H1 (cell line): Measurements from ENCODE around the gene OR2V1. TPM values are rescaled to one million over a fixed set of nuclear protein-coding genes. Genes with fewer than 3 reads are reported as not detected.

Experiments
- CTCF ChIA-PET: fragments of 300-600 bp; sonication (Branson Sonifier 250); formaldehyde crosslinking; loops from one replicate; lab custom pipeline; 2021; ENCODE audit not compliant: partially characterized antibody; lab: Charles Lee
- POLR2A ChIA-PET: fragments of 300-600 bp; sonication (Branson Sonifier 250); formaldehyde crosslinking; loops from one replicate; lab custom pipeline; 2021; ENCODE audit warnings: inconsistent platforms; ENCODE audit not compliant: partially characterized antibody; lab: Charles Lee
- DNase-seq, 2 experiments: peaks; one replicate each; pipeline versions ENCODE4 v3.0.0 to v3.0.0-alpha.2; 2010 to 2022; ENCODE audit warnings: low spot score in 2 of 2, low read depth in 1 of 2, mixed read lengths in 1 of 2
- FAIRE-seq: peaks from 2 replicates; lab custom pipeline; 2011; peaks lifted over from hg19 to GRCh38; lab: Jason Lieb, UNC
- H2AFZ ChIP-seq: 2 replicates; pipeline ENCODE4 v1.8.1; 2012; ENCODE audit warnings: low read length, inconsistent platforms
- H2AK5ac ChIP-seq: 2 replicates; pipeline ENCODE4 v1.6.1; 2013; ENCODE audit warnings: low read depth, low read length
- H2BK120ac ChIP-seq: replicated peaks from 2 replicates; pipeline ENCODE3; 2013; ENCODE audit warnings: low read depth, low read length, inconsistent platforms
- H2BK12ac ChIP-seq: 2 replicates; pipeline ENCODE4 v1.6.1; 2013; ENCODE audit warnings: low read depth, low read length
- H2BK15ac ChIP-seq: 2 replicates; pipeline ENCODE4 v1.6.1; 2013; ENCODE audit warnings: low read length
- H2BK20ac ChIP-seq: 2 replicates; pipeline ENCODE4 v1.6.1; 2013; ENCODE audit warnings: low read length
- H2BK5ac ChIP-seq: 2 replicates; pipeline ENCODE4 v1.6.1; 2013; ENCODE audit warnings: low read depth, low read length
- H3K14ac ChIP-seq: 2 replicates; pipeline ENCODE4 v1.6.1; 2013; ENCODE audit warnings: inconsistent platforms; ENCODE audit not compliant: insufficient read length
- H3K18ac ChIP-seq: 2 replicates; pipeline ENCODE4 v1.6.1; 2013; ENCODE audit warnings: low read length; ENCODE audit errors: extremely low read depth
- H3K23ac ChIP-seq: 2 replicates; pipeline ENCODE4 v1.6.1; 2013; ENCODE audit warnings: inconsistent platforms; ENCODE audit not compliant: insufficient read length
- H3K23me2 ChIP-seq: 2 replicates; pipeline ENCODE4 v1.6.1; 2013; ENCODE audit warnings: low read depth, low read length
- H3K27ac ChIP-seq: 2 replicates; pipeline ENCODE4 v1.6.1; 2011; ENCODE audit warnings: low read depth, low read length, inconsistent platforms
- H3K27me3 ChIP-seq, 4 experiments: replicated peaks in 1 of 4; 1 replicate in 1 of 4; 2 replicates in 3 of 4; pipeline versions ENCODE4 v1.6.1 to v1.8.1; 2011 to 2013; ENCODE audit warnings: low read length in 3 of 4, mild to moderate bottlenecking in 3 of 4, inconsistent platforms in 2 of 4, mixed read lengths in 2 of 4, moderate library complexity in 1 of 4; ENCODE audit not compliant: control insufficient read depth in 3 of 4, insufficient read depth in 3 of 4; ENCODE audit errors: extremely low read depth in 1 of 4
- H3K36me3 ChIP-seq, 4 experiments: 2 replicates each; pipeline versions ENCODE4 v1.6.1 to v1.8.1; 2011 to 2013; ENCODE audit warnings: mild to moderate bottlenecking in 4 of 4, low read length in 3 of 4, moderate library complexity in 2 of 4, control low read depth in 1 of 4, inconsistent platforms in 1 of 4; ENCODE audit not compliant: insufficient read depth in 4 of 4, control insufficient read depth in 2 of 4
- H3K4ac ChIP-seq: replicated peaks from 2 replicates; pipeline ENCODE3; 2013; ENCODE audit warnings: low read length, low read depth, mixed read lengths, inconsistent platforms; ENCODE audit not compliant: insufficient read length
- H3K4me1 ChIP-seq, 4 experiments: replicated peaks in 1 of 4; 1 replicate in 1 of 4; 2 replicates in 3 of 4; pipeline versions ENCODE4 v1.6.1 to v1.8.1; 2011 to 2013; ENCODE audit warnings: low read length in 3 of 4, inconsistent platforms in 2 of 4, mixed read lengths in 1 of 4; ENCODE audit not compliant: insufficient read depth in 4 of 4, control insufficient read depth in 3 of 4
- H3K4me2 ChIP-seq, 2 experiments: 2 replicates each; pipeline versions ENCODE4 v1.6.1 to v1.8.1; 2011 to 2013; ENCODE audit warnings: low read depth in 2 of 2, low read length in 2 of 2, control low read depth in 1 of 2, inconsistent platforms in 1 of 2, mild to moderate bottlenecking in 1 of 2; ENCODE audit not compliant: insufficient read depth in 1 of 2
- H3K4me3 ChIP-seq, 4 experiments: fragments of 200-600, 300-600 bp in 1 of 4; sonication (generic), shearing (Covaris generic), sonication (Bioruptor Twin) in 1 of 4; 2 replicates each; pipeline versions ENCODE4 v1.5.1 to v1.8.1; 2011 to 2016; ENCODE audit warnings: low read length in 4 of 4, low read depth in 3 of 4, control low read depth in 2 of 4, inconsistent platforms in 2 of 4, mild to moderate bottlenecking in 2 of 4, mixed read lengths in 1 of 4, moderate library complexity in 1 of 4; ENCODE audit not compliant: insufficient read depth in 2 of 4; ENCODE audit errors: extremely low read depth in 1 of 4
- H3K56ac ChIP-seq: replicated peaks from 2 replicates; pipeline ENCODE3; 2013; ENCODE audit warnings: low read depth, mild to moderate bottlenecking, mixed read lengths, low read length, inconsistent platforms; ENCODE audit not compliant: insufficient read length
- H3K79me1 ChIP-seq: 2 replicates; pipeline ENCODE4 v1.6.1; 2013; ENCODE audit warnings: low read depth, low read length, control low read depth
- H3K79me2 ChIP-seq, 2 experiments: 2 replicates each; pipeline versions ENCODE4 v1.6.1 to v1.8.1; 2012 to 2013; ENCODE audit warnings: low read length in 2 of 2, mild to moderate bottlenecking in 2 of 2, inconsistent platforms in 1 of 2; ENCODE audit not compliant: insufficient read depth in 2 of 2, control insufficient read depth in 1 of 2
- H3K9ac ChIP-seq, 4 experiments: replicated peaks in 1 of 4; 1 replicate in 1 of 4; 2 replicates in 3 of 4; pipeline versions ENCODE4 v1.6.1 to v1.8.1; 2011 to 2013; ENCODE audit warnings: low read depth in 3 of 4, low read length in 3 of 4, control low read depth in 2 of 4, mild to moderate bottlenecking in 2 of 4, moderate library complexity in 2 of 4, inconsistent platforms in 1 of 4; ENCODE audit errors: extremely low read depth in 1 of 4
- H3K9me3 ChIP-seq, 2 experiments: 2 replicates each; pipeline versions ENCODE4 v1.6.1 to v1.8.1; 2012 to 2013; ENCODE audit warnings: mild to moderate bottlenecking in 2 of 2, moderate library complexity in 2 of 2, control low read depth in 1 of 2, inconsistent platforms in 1 of 2, low read depth in 1 of 2, low read length in 1 of 2, mixed read lengths in 1 of 2; ENCODE audit not compliant: insufficient read depth in 2 of 2
- H4K20me1 ChIP-seq, 2 experiments: replicated peaks in 1 of 2; 2 replicates each; pipeline versions ENCODE3 to v1.8.1; 2011 to 2013; ENCODE audit warnings: inconsistent platforms in 2 of 2, low read length in 2 of 2, mild to moderate bottlenecking in 1 of 2; ENCODE audit not compliant: insufficient read depth in 2 of 2, control insufficient read depth in 1 of 2
- H4K5ac ChIP-seq: 2 replicates; pipeline ENCODE4 v1.6.1; 2013; ENCODE audit warnings: low read length, low read depth, mixed read lengths, inconsistent platforms; ENCODE audit not compliant: insufficient read length
- H4K8ac ChIP-seq: 2 replicates; pipeline ENCODE4 v1.8.0; 2013; ENCODE audit warnings: mild to moderate bottlenecking, moderate library complexity, low read length, inconsistent platforms; ENCODE audit not compliant: insufficient read depth; ENCODE audit errors: extremely low read depth
- H4K91ac ChIP-seq: replicated peaks from 2 replicates; pipeline ENCODE3; 2013; ENCODE audit warnings: low read length, mixed read lengths, inconsistent platforms; ENCODE audit not compliant: insufficient read length
- CTCF ChIP-seq, 3 experiments: IDR thresholded peaks; 1 replicate in 2 of 3; 2 replicates in 1 of 3; pipeline versions ENCODE4 v1.5.1 to v1.6.1; 2011; ENCODE audit warnings: low read length in 3 of 3, mild to moderate bottlenecking in 3 of 3, inconsistent platforms in 2 of 3, low read depth in 1 of 3, moderate library complexity in 1 of 3; ENCODE audit not compliant: insufficient read depth in 1 of 3; ENCODE audit errors: control extremely low read depth in 1 of 3
- RAD21 ChIP-seq, 2 experiments: IDR thresholded peaks in 1 of 2; conservative IDR thresholded peaks in 1 of 2; 2 replicates each; pipeline ENCODE4 v1.6.1; 2011; ENCODE audit warnings: low read depth in 2 of 2, low read length in 2 of 2, improper control_type of control experiment in 1 of 2, inconsistent platforms in 1 of 2, mild to moderate bottlenecking in 1 of 2, moderate library complexity in 1 of 2
- TAF1 ChIP-seq: IDR thresholded peaks from 2 replicates; pipeline ENCODE4 v1.6.1; 2011; ENCODE audit warnings: mild to moderate bottlenecking, low read depth, low read length
- WGBS, 2 experiments: shearing (Covaris generic) in 1 of 2; methylation state at CpG; one replicate each; pipeline versions ENCODE4 v1.1.6 to v1.1.7; 2013 to 2015; ENCODE audit warnings: low lambda C conversion rate in 2 of 2, mixed read lengths in 2 of 2, inconsistent platforms in 1 of 2, low coverage in 1 of 2, missing lambda C conversion rate in 1 of 2; ENCODE audit not compliant: insufficient replicate concordance in 2 of 2, insufficient coverage in 1 of 2, insufficient read length in 1 of 2; ENCODE audit errors: extremely low coverage in 1 of 2, missing lambda C conversion rate in 1 of 2; 5-methylcytosine and 5-hydroxymethylcytosine counted together
- polyA plus RNA-seq, 7 experiments: library from polyadenylated mRNA; depleted of rRNA in 3 of 7; stranded (reverse) in 5 of 7; unstranded in 2 of 7; fragments of >200 nt in 5 of 7; fragments of 200-250 nt in 2 of 7; gene quantifications; 1 replicate in 5 of 7; 2 replicates in 1 of 7; 4 replicates in 1 of 7; pipeline versions ENCODE4 v1.2.1 to v1.2.3, GENCODE V29; 2011 to 2013; ENCODE audit warnings: missing spikeins in 2 of 7, mixed read lengths in 2 of 7
- total RNA-seq: library from RNA; stranded (reverse); fragmentation: NEBNext Ultra II Directional; extraction: Animal tissue kit (Norgen Biotek cat#: 25700); gene quantifications from 2 replicates; pipeline ENCODE4 v1.2.1, GENCODE V29; 2021

The OR2V1 gene
- total and polyA plus RNA-seq, 2 of the 8 experiments (the other 6 are each of a cell fraction or from before 2014, with no cell fraction given) = not detected

GRCh38 chr5:181111010-181111409 lies 20.0 kb downstream of the OR2V1 start:
- Histone ChIP-seq H2AK5ac (no peak overlapping the region), H2BK120ac (no peak overlapping the region), H3K9ac (no peak overlapping the region), H2AFZ (no peak overlapping the region), H3K4me1 (peaks cover 2 to 19% (median 6%) of the 10 kb centered on the region in 4 experiments; a peak in 6 of 7 replicates), H3K27me3 (peaks cover 12 to 28% (median 24%) of the 10 kb centered on the region in 4 experiments), H2BK15ac (no peak overlapping the region), H2BK20ac (no peak overlapping the region), H3K4me2 (no peak overlapping the region), H3K4ac (no peak overlapping the region), H4K8ac (no peak overlapping the region), H3K36me3 (no peaks in the 10 kb centered on the region), H3K18ac (no peak overlapping the region), H4K20me1 (no peaks in the 10 kb centered on the region), H2BK12ac (no peak overlapping the region), H4K5ac (no peak overlapping the region), H3K4me3 (no peak overlapping the region), H3K79me1 (no peaks in the 10 kb centered on the region), H3K9me3 (peaks cover 0 to 5% of the 10 kb centered on the region in 2 experiments; a peak in 1 of 4 replicates), H3K79me2 (no peaks in the 10 kb centered on the region), H2BK5ac (no peak overlapping the region), H3K27ac (no peak overlapping the region), H3K56ac (no peak overlapping the region), H3K23ac (no peak overlapping the region), H3K23me2 (peaks cover 6% of the 10 kb centered on the region; the same call in 1 of the 2 replicates), H4K91ac (no peak overlapping the region), H3K14ac (no peak overlapping the region)
- POLR2A ChIA-PET = interaction anchor here (1.1 kb wide), 1 partner anchor 18 kb away, joined by 3 read pairs; no protein-coding TSS in a partner anchor
- no peak for TF ChIP-seq TAF1
- TF ChIP-seq RAD21 (IDR thresholded peaks at IDR 0.05 in 1 of 2, conservative IDR thresholded peaks at IDR 0.05 in 1 of 2; ENCODE audit: low read depth in 2 of 2, low read length in 2 of 2) = peak in 1 of 2 experiments; percentile 9; a peak in 1 of 4 replicates
- TF ChIP-seq CTCF (IDR thresholded peaks at IDR 0.05; ENCODE audit: control extremely low read depth in 1 of 3, insufficient read depth in 1 of 3, low read depth in 1 of 3, low read length in 3 of 3) = peak; percentile 11 to 41 (median 35); a peak in 3 of 4 replicates
- no peak for DNase-seq
- CTCF ChIA-PET = interaction anchor here (0.7 to 3.0 kb wide), 4 partner anchors 11 to 325 kb away, joined by 3 to 10 read pairs (median 5); no protein-coding TSS in a partner anchor
- no peak for FAIRE-seq
- WGBS, 2 experiments = 87% methylated on average over 5 of the region's 5 CpGs; no CpG with 5 or more reads in 1 of the 2 experiments
